HepG2 (cell line): Measurements from ENCODE around the gene UBE3B.

Experiments
- BRCA1 ChIP-seq: sonication (generic); formaldehyde crosslinking; IDR thresholded peaks from 2 replicates; pipeline ENCODE4 v1.4.0; 2020; ENCODE audit warnings: missing genetic modification reagents
- BRD4 ChIP-seq: sonication (generic); formaldehyde crosslinking; IDR thresholded peaks from 2 replicates; pipeline ENCODE4 v1.4.0; 2020; ENCODE audit warnings: missing genetic modification reagents
- JUNB ChIP-seq: sonication (generic); formaldehyde crosslinking; IDR thresholded peaks from 2 replicates; pipeline ENCODE4 v1.8.0; 2022; ENCODE audit warnings: missing genetic modification reagents, mild to moderate bottlenecking, borderline replicate concordance
- KAT7 ChIP-seq: IDR thresholded peaks from 2 replicates; pipeline ENCODE4 v1.6.1; 2018; ENCODE audit warnings: borderline replicate concordance, missing compliant biosample characterization
- PHB2 ChIP-seq: fragments of 450-650 bp; IDR thresholded peaks from 2 replicates; pipeline ENCODE4 v1.6.1; 2018; ENCODE audit not compliant: partially characterized antibody
- POLR2A ChIP-seq, 2 experiments: IDR thresholded peaks; 2 replicates each; pipeline ENCODE4 v1.6.1; 2011; ENCODE audit warnings: low read depth in 2 of 2, low read length in 2 of 2, mild to moderate bottlenecking in 1 of 2, moderate library complexity in 1 of 2; ENCODE audit not compliant: insufficient read depth in 1 of 2
- SMAD1 ChIP-seq: sonication (generic); formaldehyde crosslinking; IDR thresholded peaks from 2 replicates; pipeline ENCODE4 v1.4.0; 2020; ENCODE audit warnings: missing genetic modification reagents, low read depth, mild to moderate bottlenecking, borderline replicate concordance
- ZFP41 ChIP-seq: sonication (generic); formaldehyde crosslinking; IDR thresholded peaks from 2 replicates; pipeline ENCODE4 v1.4.0; 2020; ENCODE audit warnings: mild to moderate bottlenecking, missing genetic modification reagents, borderline replicate concordance
- ZNF350 ChIP-seq: sonication (generic); formaldehyde crosslinking; IDR thresholded peaks from 2 replicates; pipeline ENCODE4 v1.4.0; 2020; ENCODE audit warnings: mild to moderate bottlenecking, low read depth, missing genetic modification reagents, borderline replicate concordance
- TF ChIP-seq, protein P1 (sequence below), 2 experiments: IDR thresholded peaks; 2 replicates each; pipeline ENCODE4 v1.6.1; 2011 to 2012; ENCODE audit warnings: low read length in 2 of 2, borderline replicate concordance in 1 of 2, low read depth in 1 of 2, mild to moderate bottlenecking in 1 of 2, moderate library complexity in 1 of 2

GRCh38 chr12:109517619-109518018, 40.2 kb downstream of the UBE3B start:
- TF ChIP-seq ZNF350 (CRISPR knock-in tag): no peak
- no peak for TF ChIP-seq ZFP41
- TF ChIP-seq JUNB (CRISPR knock-in tag): no peak
- no peak for TF ChIP-seq SMAD1 (CRISPR knock-in tag)
- no peak for TF ChIP-seq POLR2A (IDR thresholded peaks at IDR 0.05; ENCODE audit: insufficient read depth in 1 of 2, low read depth in 2 of 2, low read length in 2 of 2)
- no peak for TF ChIP-seq PHB2
- TF ChIP-seq BRD4 (CRISPR knock-in tag): no peak
- TF ChIP-seq, protein P1, sequence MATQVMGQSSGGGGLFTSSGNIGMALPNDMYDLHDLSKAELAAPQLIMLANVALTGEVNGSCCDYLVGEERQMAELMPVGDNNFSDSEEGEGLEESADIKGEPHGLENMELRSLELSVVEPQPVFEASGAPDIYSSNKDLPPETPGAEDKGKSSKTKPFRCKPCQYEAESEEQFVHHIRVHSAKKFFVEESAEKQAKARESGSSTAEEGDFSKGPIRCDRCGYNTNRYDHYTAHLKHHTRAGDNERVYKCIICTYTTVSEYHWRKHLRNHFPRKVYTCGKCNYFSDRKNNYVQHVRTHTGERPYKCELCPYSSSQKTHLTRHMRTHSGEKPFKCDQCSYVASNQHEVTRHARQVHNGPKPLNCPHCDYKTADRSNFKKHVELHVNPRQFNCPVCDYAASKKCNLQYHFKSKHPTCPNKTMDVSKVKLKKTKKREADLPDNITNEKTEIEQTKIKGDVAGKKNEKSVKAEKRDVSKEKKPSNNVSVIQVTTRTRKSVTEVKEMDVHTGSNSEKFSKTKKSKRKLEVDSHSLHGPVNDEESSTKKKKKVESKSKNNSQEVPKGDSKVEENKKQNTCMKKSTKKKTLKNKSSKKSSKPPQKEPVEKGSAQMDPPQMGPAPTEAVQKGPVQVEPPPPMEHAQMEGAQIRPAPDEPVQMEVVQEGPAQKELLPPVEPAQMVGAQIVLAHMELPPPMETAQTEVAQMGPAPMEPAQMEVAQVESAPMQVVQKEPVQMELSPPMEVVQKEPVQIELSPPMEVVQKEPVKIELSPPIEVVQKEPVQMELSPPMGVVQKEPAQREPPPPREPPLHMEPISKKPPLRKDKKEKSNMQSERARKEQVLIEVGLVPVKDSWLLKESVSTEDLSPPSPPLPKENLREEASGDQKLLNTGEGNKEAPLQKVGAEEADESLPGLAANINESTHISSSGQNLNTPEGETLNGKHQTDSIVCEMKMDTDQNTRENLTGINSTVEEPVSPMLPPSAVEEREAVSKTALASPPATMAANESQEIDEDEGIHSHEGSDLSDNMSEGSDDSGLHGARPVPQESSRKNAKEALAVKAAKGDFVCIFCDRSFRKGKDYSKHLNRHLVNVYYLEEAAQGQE (IDR thresholded peaks at IDR 0.05; ENCODE audit: borderline replicate concordance in 1 of 2, low read depth in 1 of 2, low read length in 2 of 2): no peak
- no peak for TF ChIP-seq KAT7 (CRISPR knock-in tag)
- no peak for TF ChIP-seq BRCA1 (CRISPR knock-in tag)
